ENCODE data around the gene PYURF. TPM values are rescaled to one million over a fixed set of nuclear protein-coding genes. Genes with fewer than 3 reads are reported as not detected.

Gene PYURF
- total RNA-seq, 1 donor from 2014 or later = 88.2 TPM

DNA sequence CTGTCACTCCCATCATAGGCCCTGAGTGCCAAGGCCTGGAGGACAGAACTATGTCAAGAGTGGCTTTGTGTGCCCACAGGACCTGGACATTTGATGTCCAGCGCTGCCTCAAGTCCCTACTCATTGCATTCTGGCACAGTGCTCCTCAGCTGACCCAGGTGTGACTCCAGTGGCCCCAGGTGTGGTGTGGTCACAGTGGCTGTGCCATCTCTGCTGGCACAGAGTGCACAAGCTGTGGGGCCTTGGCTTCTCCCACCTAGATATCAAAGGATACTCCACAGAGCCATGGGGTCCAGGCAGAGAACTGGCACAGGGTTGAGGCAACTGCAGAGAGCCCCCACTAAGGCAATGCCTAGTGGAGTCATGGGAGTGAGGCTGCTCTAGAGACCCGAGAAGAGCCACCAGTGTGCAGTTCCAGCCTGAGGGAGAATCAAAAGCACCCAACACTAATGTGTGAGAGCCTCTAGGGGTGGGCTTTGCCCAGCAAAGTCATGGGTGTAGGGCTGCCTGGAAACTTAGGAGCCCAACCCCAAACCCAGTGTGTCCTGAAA is 25.6 kb downstream of the PYURF start:
- Histone ChIP-seq H3K27me3 (ENCODE audit: control insufficient read depth, insufficient read depth, low read length) (no peaks in the 10 kb centered on the region), H3K36me3 (ENCODE audit: control insufficient read depth, insufficient read depth, low read length) (no peaks in the 10 kb centered on the region), H3K4me3 (ENCODE audit: low read depth, low read length) (no peak overlapping the region)
- DNase-seq (ENCODE audit: low read depth) = no peak
- TF ChIP-seq, protein P1, sequence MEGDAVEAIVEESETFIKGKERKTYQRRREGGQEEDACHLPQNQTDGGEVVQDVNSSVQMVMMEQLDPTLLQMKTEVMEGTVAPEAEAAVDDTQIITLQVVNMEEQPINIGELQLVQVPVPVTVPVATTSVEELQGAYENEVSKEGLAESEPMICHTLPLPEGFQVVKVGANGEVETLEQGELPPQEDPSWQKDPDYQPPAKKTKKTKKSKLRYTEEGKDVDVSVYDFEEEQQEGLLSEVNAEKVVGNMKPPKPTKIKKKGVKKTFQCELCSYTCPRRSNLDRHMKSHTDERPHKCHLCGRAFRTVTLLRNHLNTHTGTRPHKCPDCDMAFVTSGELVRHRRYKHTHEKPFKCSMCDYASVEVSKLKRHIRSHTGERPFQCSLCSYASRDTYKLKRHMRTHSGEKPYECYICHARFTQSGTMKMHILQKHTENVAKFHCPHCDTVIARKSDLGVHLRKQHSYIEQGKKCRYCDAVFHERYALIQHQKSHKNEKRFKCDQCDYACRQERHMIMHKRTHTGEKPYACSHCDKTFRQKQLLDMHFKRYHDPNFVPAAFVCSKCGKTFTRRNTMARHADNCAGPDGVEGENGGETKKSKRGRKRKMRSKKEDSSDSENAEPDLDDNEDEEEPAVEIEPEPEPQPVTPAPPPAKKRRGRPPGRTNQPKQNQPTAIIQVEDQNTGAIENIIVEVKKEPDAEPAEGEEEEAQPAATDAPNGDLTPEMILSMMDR (IDR thresholded peaks at IDR 0.05; ENCODE audit: insufficient read depth, low read length, poor library complexity, severe bottlenecking) = no peak

DNA sequence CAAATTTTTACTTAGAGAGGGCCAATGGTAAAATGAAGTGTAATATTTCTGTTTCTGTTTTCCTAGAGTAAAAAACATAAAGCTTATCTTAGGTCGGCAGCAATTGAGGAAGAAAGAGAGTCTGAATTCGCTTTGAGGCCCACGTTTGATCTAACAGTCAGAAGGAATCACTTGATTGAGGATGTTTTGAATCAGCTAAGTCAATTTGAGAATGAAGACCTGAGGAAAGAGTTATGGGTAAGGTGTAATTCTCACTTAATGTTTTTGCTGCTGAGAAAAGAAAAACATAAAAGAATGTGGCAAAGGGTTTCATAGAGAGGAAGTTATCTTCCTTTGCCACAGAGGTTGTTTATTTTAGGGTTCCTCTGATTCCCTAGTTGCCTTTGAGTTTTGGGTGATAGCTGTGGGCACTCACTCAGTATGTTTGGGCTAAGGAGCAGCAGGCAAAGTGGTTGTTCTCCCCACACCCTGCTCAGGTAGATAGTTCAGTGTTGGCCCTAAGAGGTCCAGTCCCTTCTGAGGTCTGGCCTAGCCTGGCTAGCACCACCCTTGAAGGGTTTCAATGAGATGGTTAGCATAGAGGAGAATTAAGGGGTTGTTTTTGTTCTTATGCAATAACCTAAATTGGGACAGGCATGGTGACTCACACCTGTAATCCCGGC is 34.3 kb downstream of the PYURF start:
- no peak for DNase-seq (ENCODE audit: low read depth)
- H3K4me3 ChIP-seq (ENCODE audit: low read depth, low read length) = no peak overlapping the region
- no peaks in the 10 kb centered on the region for H3K27me3 ChIP-seq (ENCODE audit: control insufficient read depth, insufficient read depth, low read length)
- TF ChIP-seq, protein P1 (IDR thresholded peaks at IDR 0.05; ENCODE audit: insufficient read depth, low read length, poor library complexity, severe bottlenecking) = no peak
- no peaks in the 10 kb centered on the region for H3K36me3 ChIP-seq (ENCODE audit: control insufficient read depth, insufficient read depth, low read length)

DNA sequence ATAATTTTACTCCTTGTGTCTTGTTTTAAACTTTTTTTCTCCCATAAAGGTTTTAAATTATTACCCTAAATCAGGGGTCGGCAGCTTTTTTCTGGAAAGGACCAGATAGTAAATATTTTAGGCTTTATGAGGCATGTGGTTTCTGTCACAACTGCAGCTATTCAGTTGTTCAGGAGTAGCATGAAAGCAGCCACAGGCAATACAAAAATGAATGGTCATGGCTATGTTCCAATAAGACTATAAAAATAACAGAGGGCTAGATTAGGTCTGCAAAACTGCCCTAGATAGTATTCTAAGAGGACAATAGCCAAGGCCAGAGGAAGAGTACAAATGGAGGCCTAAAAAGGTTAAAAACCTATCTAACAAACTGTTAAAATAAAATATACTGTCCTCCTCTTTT is 42.0 kb downstream of the PYURF start:
- DNase-seq (ENCODE audit: low read depth) = no peak
- TF ChIP-seq, protein P1 (IDR thresholded peaks at IDR 0.05; ENCODE audit: insufficient read depth, low read length, poor library complexity, severe bottlenecking) = no peak
- H3K27me3 ChIP-seq (ENCODE audit: control insufficient read depth, insufficient read depth, low read length) = no peaks in the 10 kb centered on the region
- no peaks in the 10 kb centered on the region for H3K36me3 ChIP-seq (ENCODE audit: control insufficient read depth, insufficient read depth, low read length)
- H3K4me3 ChIP-seq (ENCODE audit: low read depth, low read length) = no peak overlapping the region

- no peak for DNase-seq (ENCODE audit: low read depth)
- Histone ChIP-seq H3K36me3 (ENCODE audit: control insufficient read depth, insufficient read depth, low read length) (no peaks in the 10 kb centered on the region), H3K27me3 (ENCODE audit: control insufficient read depth, insufficient read depth, low read length) (no peaks in the 10 kb centered on the region), H3K4me3 (ENCODE audit: low read depth, low read length) (no peak overlapping the region)
- TF ChIP-seq, protein P1 (IDR thresholded peaks at IDR 0.05; ENCODE audit: insufficient read depth, low read length, poor library complexity, severe bottlenecking) = no peak
Observed at GRCh38 chr4:88478247-88478646, 45.3 kb downstream of the PYURF start.

- Histone ChIP-seq H3K27me3 (ENCODE audit: control insufficient read depth, insufficient read depth, low read length) (no peaks in the 10 kb centered on the region), H3K4me3 (ENCODE audit: low read depth, low read length) (no peak overlapping the region), H3K36me3 (ENCODE audit: control insufficient read depth, insufficient read depth, low read length) (no peaks in the 10 kb centered on the region)
- no peak for DNase-seq (ENCODE audit: low read depth)
- TF ChIP-seq, protein P1 (IDR thresholded peaks at IDR 0.05; ENCODE audit: insufficient read depth, low read length, poor library complexity, severe bottlenecking) = no peak
Observed at GRCh38 chr4:88477229-88477860, 46.2 kb downstream of the PYURF start.

Other genes with a start within 250 kb of the PYURF start
- 9.0 and 11.0 TPM in 2 replicates for gene PPM1K, start 239.2 kb downstream of the PYURF start, total RNA-seq
- 12.0 and 16.4 TPM in 2 replicates for gene HERC6, start 144.9 kb downstream of the PYURF start, total RNA-seq
- gene HERC5, start 66.7 kb downstream of the PYURF start, total RNA-seq = 4.9 and 6.6 TPM in 2 replicates
- 6.6 and 7.2 TPM in 2 replicates for gene HERC3, start 68.7 kb upstream of the PYURF start, total RNA-seq
- gene NAP1L5, start 174.1 kb upstream of the PYURF start, total RNA-seq = 0.96 and 2.5 TPM in 2 replicates

Measured in kidney epithelial cell (primary cell).